ENCODE measurements around the gene ZNF467. TPM values are rescaled to one million over a fixed set of nuclear protein-coding genes. Genes with fewer than 3 reads are reported as not detected.
A peak's percentile ranks its signal among the peaks of the same experiment; 100 is the strongest.

The ZNF467 gene
- total and polyA plus RNA-seq, 8 donors, result 6.3 to 18.6 (median 8.8) TPM

DNA sequence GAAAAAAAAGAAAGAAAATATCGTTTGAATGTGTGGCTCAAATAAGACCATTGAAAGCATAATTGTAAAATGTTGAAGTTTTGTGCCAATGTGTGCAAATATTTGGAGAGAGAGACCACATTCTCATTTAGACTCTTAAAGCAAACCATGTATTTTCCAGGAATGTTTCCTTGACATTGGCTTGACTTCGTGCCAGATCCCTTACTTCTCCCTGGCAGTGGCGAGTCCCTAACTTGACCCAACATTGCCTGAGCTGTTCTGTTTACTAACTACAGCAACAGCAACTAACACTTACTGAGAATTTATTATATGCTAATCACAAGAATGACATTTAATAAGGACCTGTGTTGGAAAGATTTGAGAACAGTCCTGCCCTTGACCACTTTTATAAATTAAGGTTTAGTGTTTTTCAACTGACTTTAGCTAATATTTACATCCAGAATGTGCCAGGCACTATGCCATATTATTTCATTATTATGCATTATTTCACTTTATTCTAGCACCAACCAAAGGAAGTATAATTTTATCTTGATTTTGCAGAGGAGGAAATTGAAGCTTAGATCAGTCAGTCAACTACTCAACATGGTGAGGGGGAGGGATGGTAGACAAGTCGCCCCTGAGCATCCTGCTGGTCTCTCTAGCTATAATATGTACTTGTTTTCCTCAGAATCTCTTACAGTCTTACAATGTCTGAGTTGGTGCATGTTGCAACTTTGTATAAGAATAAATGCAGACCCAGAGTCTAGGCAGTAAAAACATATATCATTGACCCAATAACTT is 29.7 kb downstream of the ZNF467 start:
- TF ChIP-seq, protein P1, sequence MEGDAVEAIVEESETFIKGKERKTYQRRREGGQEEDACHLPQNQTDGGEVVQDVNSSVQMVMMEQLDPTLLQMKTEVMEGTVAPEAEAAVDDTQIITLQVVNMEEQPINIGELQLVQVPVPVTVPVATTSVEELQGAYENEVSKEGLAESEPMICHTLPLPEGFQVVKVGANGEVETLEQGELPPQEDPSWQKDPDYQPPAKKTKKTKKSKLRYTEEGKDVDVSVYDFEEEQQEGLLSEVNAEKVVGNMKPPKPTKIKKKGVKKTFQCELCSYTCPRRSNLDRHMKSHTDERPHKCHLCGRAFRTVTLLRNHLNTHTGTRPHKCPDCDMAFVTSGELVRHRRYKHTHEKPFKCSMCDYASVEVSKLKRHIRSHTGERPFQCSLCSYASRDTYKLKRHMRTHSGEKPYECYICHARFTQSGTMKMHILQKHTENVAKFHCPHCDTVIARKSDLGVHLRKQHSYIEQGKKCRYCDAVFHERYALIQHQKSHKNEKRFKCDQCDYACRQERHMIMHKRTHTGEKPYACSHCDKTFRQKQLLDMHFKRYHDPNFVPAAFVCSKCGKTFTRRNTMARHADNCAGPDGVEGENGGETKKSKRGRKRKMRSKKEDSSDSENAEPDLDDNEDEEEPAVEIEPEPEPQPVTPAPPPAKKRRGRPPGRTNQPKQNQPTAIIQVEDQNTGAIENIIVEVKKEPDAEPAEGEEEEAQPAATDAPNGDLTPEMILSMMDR (IDR thresholded peaks at IDR 0.05), result no peak
- no peaks in the 10 kb centered on the region for H3K36me3 ChIP-seq
- no peak for DNase-seq
- ATAC-seq, result no peak
- H3K4me3 ChIP-seq, result no peak overlapping the region
- intact Hi-C loops (cut with DNase I), result loop anchor here in 2 of 3 donors (5.0 to 10.0 kb wide), 2 partner anchors 79 to 81 kb away; no protein-coding TSS in a partner anchor
- H3K4me1 ChIP-seq, result peaks cover 0 to 5% (median 0%) of the 10 kb centered on the region in 3 donors
- no peak for FAIRE-seq
- no peaks in the 10 kb centered on the region for H3K27me3 ChIP-seq
- no peak overlapping the region for H3K27ac ChIP-seq
- H3K9me3 ChIP-seq, result no peaks in the 10 kb centered on the region
- 13 to 15% methylated on average over 4 of the region's 4 CpGs for WGBS, 2 donors

DNA sequence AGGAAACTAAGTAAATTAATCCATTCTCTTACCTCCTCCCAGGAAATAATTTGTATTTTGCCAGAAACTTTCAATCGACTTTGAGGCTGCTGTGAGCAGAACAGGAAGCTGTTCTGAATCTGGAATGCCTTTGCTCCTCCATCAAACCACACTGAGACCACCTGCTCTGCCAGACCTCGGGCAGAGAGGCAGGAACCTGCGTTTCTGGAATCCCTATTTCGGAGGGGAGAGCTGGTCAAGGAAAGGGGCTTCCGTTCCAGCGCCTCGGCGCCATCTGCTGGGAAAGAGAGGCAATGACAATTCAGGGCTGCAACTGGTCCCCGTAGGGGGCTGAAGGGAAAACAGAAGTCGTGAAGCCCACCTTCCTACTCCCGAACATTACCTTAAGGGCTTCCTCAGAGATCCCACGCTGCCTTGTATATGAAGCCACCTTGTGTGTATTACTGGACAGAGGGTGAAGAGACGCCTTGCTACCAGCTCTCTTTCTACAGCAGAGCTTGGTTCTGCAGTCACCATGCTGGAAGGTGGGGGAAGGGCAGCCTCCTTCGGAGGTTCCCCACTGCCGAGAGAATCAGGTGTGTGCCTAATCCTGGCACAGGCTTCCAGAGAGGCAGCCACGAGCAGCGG is 31.2 kb downstream of the ZNF467 start:
- intact Hi-C loops (cut with DNase I), result loop anchor here in 2 of 3 donors (5.0 to 10.0 kb wide), 2 partner anchors 77 to 80 kb away; no protein-coding TSS in a partner anchor

GRCh38 chr7:149741629-149742028 is 31.8 kb downstream of the ZNF467 start:
- TF ChIP-seq, protein P1 (IDR thresholded peaks at IDR 0.05), result no peak
- ATAC-seq (peak; percentile 77 to 93 (median 91)), DNase-seq (peak in 4 of 6 donors; percentile 37 to 67 (median 48)), FAIRE-seq (no peak)
- no peaks in the 10 kb centered on the region for H3K36me3 ChIP-seq
- H3K4me1 ChIP-seq, result peaks cover 0 to 5% (median 0%) of the 10 kb centered on the region in 3 donors
- intact Hi-C loops (cut with DNase I), result loop anchor here in 2 of 3 donors (5.0 to 10.0 kb wide), 2 partner anchors 77 to 79 kb away; no protein-coding TSS in a partner anchor
- H3K9me3 ChIP-seq, result no peaks in the 10 kb centered on the region
- peak overlapping the region; percentile 11 to 52 (median 22) for H3K4me3 ChIP-seq
- no peaks in the 10 kb centered on the region for H3K27me3 ChIP-seq
- peak overlapping the region in 2 of 4 donors; percentile 39 to 54 for H3K27ac ChIP-seq
- WGBS, 2 donors, result 5 to 7% methylated on average over 13 of the region's 13 CpGs

More for the DNA sequence above, 31.2 kb downstream of the ZNF467 start:
- H3K9me3 ChIP-seq, result no peaks in the 10 kb centered on the region
- peaks cover 0 to 5% (median 0%) of the 10 kb centered on the region in 3 donors for H3K4me1 ChIP-seq
- H3K27ac ChIP-seq, result peak overlapping the region in 2 of 4 donors; percentile 39 to 54
- H3K4me3 ChIP-seq, result peak overlapping the region; percentile 11 to 52 (median 22)
- TF ChIP-seq, protein P1 (IDR thresholded peaks at IDR 0.05), result peak; percentile 52 to 86 (median 75)
- no peaks in the 10 kb centered on the region for H3K27me3 ChIP-seq
- 1% methylated on average over 17 of the region's 17 CpGs for WGBS, 2 donors
- DNase-seq (peak; percentile 59 to 88 (median 73)), ATAC-seq (peak; percentile 91 to 96 (median 94)), FAIRE-seq (no peak)
- no peaks in the 10 kb centered on the region for H3K36me3 ChIP-seq

- DNase-seq, result peak in 1 of 6 donors; percentile 21
- Histone ChIP-seq H3K4me3 (no peak overlapping the region), H3K36me3 (no peaks in the 10 kb centered on the region), H3K27me3 (no peaks in the 10 kb centered on the region), H3K4me1 (no peaks in the 10 kb centered on the region), H3K27ac (no peak overlapping the region), H3K9me3 (no peaks in the 10 kb centered on the region)
- intact Hi-C loops (cut with DNase I), result no loop called here
- FAIRE-seq, result no peak
- WGBS, 2 donors, result 79% methylated on average over 13 of the region's 13 CpGs
- no peak for ATAC-seq
- TF ChIP-seq, protein P1 (IDR thresholded peaks at IDR 0.05), result no peak
Measured at GRCh38 chr7:149736478-149737360, 36.7 kb downstream of the ZNF467 start.

Data from pancreas (tissue), 10 donors.